GM23248 (cell line): ENCODE data around the gene WDR27. TPM values are rescaled to one million over a fixed set of nuclear protein-coding genes. Genes with fewer than 3 reads are reported as not detected.

ENCODE experiments used
- DNase-seq: peaks from one replicate; pipeline ENCODE4 v3.0.0-alpha.2; 2015
- H2AFZ ChIP-seq: fragments of 200-600 bp; sonication (generic); 2 replicates; pipeline ENCODE4 v1.6.1; 2016; ENCODE audit warnings: antibody characterized with exemption
- H3F3A ChIP-seq: fragments of 200-600 bp; sonication (generic); 2 replicates; pipeline ENCODE4 v1.6.1; 2016; ENCODE audit warnings: mild to moderate bottlenecking, antibody characterized with exemption, mixed run types; ENCODE audit not compliant: insufficient read depth
- H3K27ac ChIP-seq: fragments of 200-600 bp; sonication (generic); 2 replicates; pipeline ENCODE4 v1.5.1; 2016; ENCODE audit warnings: mild to moderate bottlenecking
- H3K27me3 ChIP-seq: fragments of 200-600 bp; sonication (generic); replicated peaks from 2 replicates; pipeline ENCODE4 v1.6.1; 2016; ENCODE audit warnings: mild to moderate bottlenecking; ENCODE audit not compliant: insufficient read depth
- H3K36me3 ChIP-seq: fragments of 200-600 bp; sonication (generic); 2 replicates; pipeline ENCODE4 v1.6.1; 2016; ENCODE audit warnings: low read depth, mild to moderate bottlenecking
- H3K4me1 ChIP-seq: fragments of 200-600 bp; sonication (generic); 2 replicates; pipeline ENCODE4 v1.6.1; 2016; ENCODE audit warnings: mild to moderate bottlenecking; ENCODE audit not compliant: insufficient read depth
- H3K4me2 ChIP-seq: fragments of 200-600 bp; sonication (generic); one replicate; pipeline ENCODE4 v1.6.1; 2016; ENCODE audit warnings: mild to moderate bottlenecking; ENCODE audit not compliant: unreplicated experiment
- H3K4me3 ChIP-seq: fragments of 200-600 bp; sonication (generic); 2 replicates; pipeline ENCODE4 v1.5.1; 2016; ENCODE audit warnings: mild to moderate bottlenecking
- H3K79me2 ChIP-seq: fragments of 200-600 bp; sonication (generic); 2 replicates; pipeline ENCODE4 v1.6.1; 2016; ENCODE audit warnings: mild to moderate bottlenecking; ENCODE audit not compliant: insufficient read depth
- H3K9ac ChIP-seq: fragments of 200-600 bp; sonication (generic); 2 replicates; pipeline ENCODE4 v1.6.1; 2016; ENCODE audit warnings: mild to moderate bottlenecking
- H3K9me2 ChIP-seq: fragments of 200-600 bp; sonication (generic); 2 replicates; pipeline ENCODE4 v1.6.1; 2016; ENCODE audit warnings: mixed run types, mild to moderate bottlenecking, moderate library complexity; ENCODE audit not compliant: insufficient read depth
- H3K9me3 ChIP-seq: fragments of 200-600 bp; sonication (generic); one replicate; pipeline ENCODE4 v1.6.1; 2017; ENCODE audit warnings: low read depth
- H4K20me1 ChIP-seq: fragments of 200-600 bp; sonication (generic); 2 replicates; pipeline ENCODE4 v1.6.0; 2016; ENCODE audit not compliant: insufficient read depth
- EZH2 ChIP-seq: fragments of 200-600 bp; sonication (generic); IDR thresholded peaks from 2 replicates; pipeline ENCODE4 v1.6.1; 2018; ENCODE audit warnings: antibody characterized with exemption, mild to moderate bottlenecking; ENCODE audit not compliant: insufficient read depth, poor library complexity, severe bottlenecking
- EZH2phosphoT487 ChIP-seq: fragments of 200-600 bp; sonication (generic); IDR thresholded peaks from 2 replicates; pipeline ENCODE4 v1.6.1; 2018; ENCODE audit warnings: antibody characterized with exemption, moderate library complexity, mild to moderate bottlenecking, low read depth; ENCODE audit not compliant: insufficient read depth
- WGBS, 2 experiments: methylation state at CpG; one replicate each; pipeline ENCODE4 v1.1.6; 2015 to 2017; ENCODE audit warnings: low lambda C conversion rate in 2 of 2, low coverage in 1 of 2; ENCODE audit errors: missing lambda C conversion rate in 2 of 2; 5-methylcytosine and 5-hydroxymethylcytosine counted together
- in situ Hi-C: fragments of 300-500 bp; cut with MboI; formaldehyde crosslinking; loops from 2 replicates; pipeline ENCODE4 v1.15.0; 2020
- polyA plus RNA-seq: library from polyadenylated mRNA; unstranded; fragments of >200 nt; fragmentation: Nextera tagmentation; extraction: Ambion mirVana; gene quantifications from 2 replicates; pipeline ENCODE4 v1.2.1, GENCODE V29; 2016
- total RNA-seq: library from RNA; depleted of rRNA; stranded (reverse); fragments of >200 nt; shearing (Covaris generic); gene quantifications from 2 replicates; pipeline ENCODE4 v1.2.3, GENCODE V29; 2014

The WDR27 gene
- total and polyA plus RNA-seq, 2 experiments from 2014 or later = 9.2 to 9.3 TPM

DNA sequence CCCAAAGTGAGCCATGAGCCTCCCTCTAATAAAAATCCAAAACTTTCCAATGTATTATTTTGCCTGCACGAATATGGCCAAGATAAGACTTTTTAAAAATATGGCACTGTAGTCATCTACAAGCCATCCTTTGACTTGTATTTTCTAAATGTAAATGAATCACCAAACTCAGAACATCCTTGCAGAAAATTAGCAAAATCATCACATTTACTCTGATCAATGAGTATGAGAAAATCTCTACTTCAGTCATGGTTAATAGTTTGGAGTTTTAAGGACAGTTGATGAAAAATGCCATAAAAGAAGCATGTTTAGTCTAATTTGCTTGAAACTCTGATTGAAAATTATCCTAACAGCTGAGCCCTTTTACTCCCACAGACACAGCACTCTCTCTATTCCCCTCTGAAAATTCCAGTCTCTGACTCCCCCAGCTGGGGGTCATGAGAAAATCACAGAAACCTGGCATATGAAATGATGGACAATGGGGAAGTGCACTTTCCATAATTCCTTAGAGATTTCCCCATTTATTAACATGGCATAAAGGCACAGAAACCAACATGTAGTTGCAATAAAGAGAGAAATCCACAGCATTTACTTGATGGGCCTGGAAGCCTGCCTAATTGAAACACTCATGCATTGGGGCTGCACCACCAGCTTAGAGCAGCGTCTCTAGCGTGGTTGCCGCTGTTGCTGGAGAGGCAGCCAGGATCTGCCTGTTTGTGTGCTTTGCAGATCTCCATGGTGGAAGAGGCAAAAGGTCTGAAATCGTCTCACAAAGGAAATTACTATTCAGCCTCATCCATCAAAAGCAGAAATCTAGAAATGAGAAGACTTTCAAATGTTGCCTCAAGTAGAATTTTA lies 214.0 kb downstream of the WDR27 start:
- Histone ChIP-seq H2AFZ (no peak overlapping the region), H3K9me3 (no peaks in the 10 kb centered on the region), H3K27me3 (no peaks in the 10 kb centered on the region), H3K36me3 (no peaks in the 10 kb centered on the region), H3K9ac (no peak overlapping the region), H3F3A (peaks cover 24% of the 10 kb centered on the region), H3K79me2 (no peaks in the 10 kb centered on the region), H3K9me2 (no peaks in the 10 kb centered on the region), H4K20me1 (no peaks in the 10 kb centered on the region), H3K4me2 (no peak overlapping the region), H3K27ac (no peak overlapping the region), H3K4me1 (peaks cover 28% of the 10 kb centered on the region), H3K4me3 (no peak overlapping the region)
- DNase-seq = peak; percentile 9
- in situ Hi-C loops = no loop called here
- WGBS, 2 experiments = 75 to 79% methylated on average over 5 of the region's 5 CpGs
- TF ChIP-seq EZH2 (no peak), EZH2phosphoT487 (no peak)

DNA sequence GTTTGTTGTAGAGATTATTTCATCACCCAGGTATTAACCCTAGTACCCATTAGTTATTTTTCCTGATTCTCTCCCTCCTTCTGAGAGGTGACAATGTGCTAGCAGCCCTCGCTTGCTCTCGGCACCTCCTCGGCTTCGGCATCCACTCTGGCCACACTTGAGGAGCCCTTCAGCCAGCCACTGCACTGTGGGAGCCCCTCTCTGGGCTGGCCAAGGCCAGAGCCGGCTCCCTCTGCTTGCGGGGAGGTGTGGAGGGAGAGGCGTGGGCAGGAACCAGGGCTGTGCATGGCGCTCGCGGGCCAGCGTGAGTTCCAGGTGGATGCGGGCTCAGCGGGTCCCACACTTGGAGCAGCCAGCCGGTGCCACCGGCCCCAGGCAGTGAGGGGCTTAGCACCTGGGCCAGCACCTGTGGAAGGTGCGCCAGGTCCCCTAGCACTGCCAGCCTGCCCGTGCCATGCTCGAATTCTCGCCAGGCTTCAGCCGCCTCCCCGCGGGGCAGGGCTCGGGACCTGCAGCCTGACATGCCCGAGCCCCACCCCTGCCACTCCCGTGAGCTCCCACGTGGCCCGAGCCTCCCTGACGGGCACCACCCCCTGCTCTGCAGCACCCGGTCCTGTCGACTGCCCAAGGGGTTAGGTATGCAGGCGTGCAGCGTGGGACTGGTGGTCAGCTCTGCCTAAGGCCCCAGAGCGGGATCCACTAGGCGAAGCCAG lies 221.9 kb downstream of the WDR27 start:
- no peaks in the 10 kb centered on the region for H3K9me3 ChIP-seq
- no peak for TF ChIP-seq EZH2
- no peak for TF ChIP-seq EZH2phosphoT487
- no peaks in the 10 kb centered on the region for H3F3A ChIP-seq
- H3K4me3 ChIP-seq = no peak overlapping the region
- no peak overlapping the region for H3K27ac ChIP-seq
- H2AFZ ChIP-seq = no peak overlapping the region
- H3K9ac ChIP-seq = no peak overlapping the region
- no peak overlapping the region for H3K4me2 ChIP-seq
- no peaks in the 10 kb centered on the region for H3K79me2 ChIP-seq
- in situ Hi-C loops = no loop called here
- H3K27me3 ChIP-seq = no peaks in the 10 kb centered on the region
- H4K20me1 ChIP-seq = no peaks in the 10 kb centered on the region
- no peaks in the 10 kb centered on the region for H3K4me1 ChIP-seq
- H3K36me3 ChIP-seq = no peaks in the 10 kb centered on the region
- DNase-seq = no peak
- 93 to 95% methylated on average over 20 to 31 of the region's 34 CpGs for WGBS, 2 experiments
- no peaks in the 10 kb centered on the region for H3K9me2 ChIP-seq

DNA sequence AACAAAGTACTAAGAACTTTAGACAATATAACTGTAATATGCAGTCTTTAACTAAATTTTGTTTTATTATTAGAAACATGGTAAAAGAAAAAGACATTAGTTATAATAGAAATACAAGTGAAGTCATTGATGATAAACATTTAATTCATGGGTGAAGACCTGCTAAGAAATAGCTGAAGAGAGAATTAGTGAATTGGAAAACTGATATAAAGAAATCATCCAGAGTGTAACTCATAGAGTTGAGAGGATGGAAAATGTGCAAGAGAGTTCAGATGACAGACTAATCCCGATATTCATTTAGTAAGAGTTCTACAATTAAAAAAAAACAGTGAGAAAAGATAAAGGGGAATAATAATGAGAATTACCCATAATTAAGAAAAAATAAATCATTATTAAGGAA lies 227.5 kb downstream of the WDR27 start:
- TF ChIP-seq EZH2 (no peak), EZH2phosphoT487 (no peak)
- no peaks in the 10 kb centered on the region for H3K79me2 ChIP-seq
- in situ Hi-C loops = no loop called here
- H3K27me3 ChIP-seq = no peaks in the 10 kb centered on the region
- H4K20me1 ChIP-seq = no peaks in the 10 kb centered on the region
- no peak for DNase-seq
- no peak overlapping the region for H3K4me2 ChIP-seq
- peaks cover 3% of the 10 kb centered on the region for H3K9me3 ChIP-seq
- no peak overlapping the region for H2AFZ ChIP-seq
- no peak overlapping the region for H3K9ac ChIP-seq
- no peaks in the 10 kb centered on the region for H3K36me3 ChIP-seq
- H3K4me1 ChIP-seq = no peaks in the 10 kb centered on the region
- no peaks in the 10 kb centered on the region for H3F3A ChIP-seq
- no peak overlapping the region for H3K4me3 ChIP-seq
- 54 to 55% methylated on average over 1 of the region's 1 CpG for WGBS, 2 experiments
- H3K9me2 ChIP-seq = no peaks in the 10 kb centered on the region
- no peak overlapping the region for H3K27ac ChIP-seq

DNA sequence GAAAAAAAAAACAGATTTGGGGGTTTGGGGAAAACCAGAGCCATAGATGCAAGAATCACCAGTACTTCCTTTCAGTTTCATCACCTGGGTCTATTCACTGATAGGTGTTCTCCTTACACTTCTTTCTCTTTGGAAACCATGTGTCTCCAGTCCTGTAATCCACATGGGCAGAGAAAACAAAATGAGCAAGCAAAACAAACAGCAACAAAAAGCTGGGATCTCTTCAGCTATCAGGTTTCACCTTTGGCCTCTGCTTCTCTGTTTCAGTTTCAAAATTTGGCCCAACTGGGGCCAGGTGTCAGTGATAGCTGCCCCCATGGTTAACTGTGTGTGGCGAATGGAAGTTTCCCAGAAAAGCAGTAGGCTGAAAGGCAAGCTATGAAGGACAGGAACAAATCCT lies 228.2 kb downstream of the WDR27 start:
- Histone ChIP-seq H2AFZ (no peak overlapping the region), H4K20me1 (no peaks in the 10 kb centered on the region), H3K27me3 (no peaks in the 10 kb centered on the region), H3K4me3 (no peak overlapping the region), H3K9me3 (peaks cover 3% of the 10 kb centered on the region), H3K27ac (no peak overlapping the region), H3K4me1 (no peaks in the 10 kb centered on the region), H3K79me2 (no peaks in the 10 kb centered on the region), H3K9ac (no peak overlapping the region), H3K4me2 (no peak overlapping the region), H3F3A (no peaks in the 10 kb centered on the region), H3K9me2 (no peaks in the 10 kb centered on the region), H3K36me3 (no peaks in the 10 kb centered on the region)
- DNase-seq = no peak
- in situ Hi-C loops = no loop called here
- WGBS, 2 experiments = 70 to 72% methylated on average over 1 of the region's 1 CpG
- TF ChIP-seq EZH2 = no peak
- no peak for TF ChIP-seq EZH2phosphoT487
